ENCODE results near the gene CUL1. TPM values are rescaled to one million over a fixed set of nuclear protein-coding genes. Genes with fewer than 3 reads are reported as not detected.

CUL1 gene
- total RNA-seq, 4 donors from 2014 or later: 80.6 to 83.7 (median 82.8) TPM

DNA sequence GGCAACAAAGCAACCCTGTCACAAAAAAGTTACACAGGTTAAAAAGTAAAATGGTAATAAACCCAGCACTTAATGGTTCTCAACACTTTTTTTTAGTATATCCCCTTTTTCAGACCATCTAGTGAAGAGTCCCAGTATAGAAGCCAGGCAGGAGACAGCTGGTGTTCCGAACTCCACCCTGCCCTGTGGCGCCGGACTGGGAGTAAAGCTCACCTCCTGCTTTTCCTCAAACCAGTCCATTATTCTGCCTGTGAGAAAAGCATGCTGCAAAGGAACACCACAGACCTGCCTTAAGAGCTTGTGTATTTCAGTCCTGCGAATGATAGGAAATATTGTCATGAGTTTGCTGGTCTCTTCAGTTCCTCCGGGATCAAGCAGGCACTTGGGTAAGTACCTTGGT, 104.4 kb downstream of the CUL1 start:
- Histone ChIP-seq H3K36me3 (peaks cover 0 to 62% of the 10 kb centered on the region in 2 donors), H3K9me3 (no peaks in the 10 kb centered on the region), H3K4me3 (no peak overlapping the region), H3K27me3 (no peaks in the 10 kb centered on the region), H3K27ac (no peak overlapping the region), H3K4me1 (no peaks in the 10 kb centered on the region)
- ATAC-seq: no peak
- TF ChIP-seq, protein P1, sequence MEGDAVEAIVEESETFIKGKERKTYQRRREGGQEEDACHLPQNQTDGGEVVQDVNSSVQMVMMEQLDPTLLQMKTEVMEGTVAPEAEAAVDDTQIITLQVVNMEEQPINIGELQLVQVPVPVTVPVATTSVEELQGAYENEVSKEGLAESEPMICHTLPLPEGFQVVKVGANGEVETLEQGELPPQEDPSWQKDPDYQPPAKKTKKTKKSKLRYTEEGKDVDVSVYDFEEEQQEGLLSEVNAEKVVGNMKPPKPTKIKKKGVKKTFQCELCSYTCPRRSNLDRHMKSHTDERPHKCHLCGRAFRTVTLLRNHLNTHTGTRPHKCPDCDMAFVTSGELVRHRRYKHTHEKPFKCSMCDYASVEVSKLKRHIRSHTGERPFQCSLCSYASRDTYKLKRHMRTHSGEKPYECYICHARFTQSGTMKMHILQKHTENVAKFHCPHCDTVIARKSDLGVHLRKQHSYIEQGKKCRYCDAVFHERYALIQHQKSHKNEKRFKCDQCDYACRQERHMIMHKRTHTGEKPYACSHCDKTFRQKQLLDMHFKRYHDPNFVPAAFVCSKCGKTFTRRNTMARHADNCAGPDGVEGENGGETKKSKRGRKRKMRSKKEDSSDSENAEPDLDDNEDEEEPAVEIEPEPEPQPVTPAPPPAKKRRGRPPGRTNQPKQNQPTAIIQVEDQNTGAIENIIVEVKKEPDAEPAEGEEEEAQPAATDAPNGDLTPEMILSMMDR (IDR thresholded peaks at IDR 0.05): no peak
- TF ChIP-seq EP300 (IDR thresholded peaks at IDR 0.05): no peak
- TF ChIP-seq POLR2AphosphoS5 (IDR thresholded peaks at IDR 0.05): no peak
- no peak for TF ChIP-seq POLR2A (IDR thresholded peaks at IDR 0.05)
- WGBS, 2 donors (ENCODE audit: low coverage in 1 of 2): 84 to 89% methylated on average over 3 to 4 of the region's 5 CpGs

DNA sequence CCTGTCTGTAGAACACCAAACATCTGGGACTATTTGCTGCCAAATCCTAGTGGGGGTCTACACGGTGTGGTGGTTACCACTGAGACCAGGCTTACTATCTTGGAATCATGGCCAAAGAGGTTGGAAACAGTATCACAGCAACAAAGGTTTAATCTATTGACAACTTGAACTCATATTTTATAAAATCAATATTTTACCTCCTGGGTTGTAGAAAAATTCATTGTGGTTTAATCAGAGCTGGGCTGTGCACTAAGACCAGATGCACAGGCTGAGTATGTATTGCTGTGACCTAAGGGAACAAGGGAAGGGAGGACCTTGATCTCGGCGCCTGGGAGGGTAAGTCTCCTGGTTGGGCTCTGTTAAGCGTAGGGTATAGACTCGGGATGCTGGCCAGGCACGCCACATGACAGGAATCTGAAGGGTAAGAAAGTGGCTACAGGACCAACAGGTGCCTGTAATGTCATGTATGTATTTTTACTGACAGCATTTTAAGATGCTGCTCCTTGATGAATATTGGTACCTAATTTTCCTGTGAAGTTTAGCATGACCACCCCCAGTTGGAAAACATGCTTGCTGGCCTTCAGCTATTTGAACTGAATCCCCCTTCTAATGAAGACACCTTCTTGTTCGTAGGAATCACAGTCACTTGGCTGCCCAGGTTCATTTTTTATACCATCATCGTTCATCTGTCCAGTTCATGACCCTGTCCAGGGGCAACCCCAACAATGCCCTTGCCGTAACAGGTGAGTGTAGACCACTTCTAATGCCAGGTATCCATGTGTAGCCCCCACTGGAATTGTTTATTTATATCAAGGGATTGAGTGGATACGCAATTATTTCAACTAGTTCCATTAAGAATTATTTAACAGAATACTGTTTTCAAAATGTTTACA, 105.9 kb downstream of the CUL1 start:
- WGBS, 2 donors (ENCODE audit: low coverage in 1 of 2): 81 to 94% methylated on average over 5 to 10 of the region's 10 CpGs

DNA sequence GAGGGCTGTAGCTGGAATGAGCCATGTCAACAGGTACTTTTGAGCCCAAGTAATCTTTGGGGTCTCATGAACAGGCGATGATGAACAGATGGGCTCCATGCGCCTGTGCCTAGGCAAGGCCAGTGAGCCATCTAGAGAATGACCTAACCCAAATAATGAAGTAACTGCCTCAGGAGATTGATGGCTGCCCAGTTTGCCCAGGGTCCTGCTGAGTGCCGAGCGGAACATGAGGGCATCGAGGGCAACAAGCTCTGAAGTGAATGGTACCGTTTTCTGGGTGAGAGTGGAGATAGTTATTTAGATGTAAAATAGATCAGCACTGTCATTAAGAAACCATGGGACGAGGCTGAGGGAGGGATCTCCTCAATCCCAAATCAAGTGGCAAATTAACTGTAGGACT, 107.5 kb downstream of the CUL1 start:
- WGBS, 2 donors (ENCODE audit: low coverage in 1 of 2): 92 to 100% methylated on average over 3 to 5 of the region's 7 CpGs
- peaks cover 0 to 31% of the 10 kb centered on the region in 2 donors for H3K36me3 ChIP-seq
- no peak for ATAC-seq

More for the DNA sequence above, 105.9 kb downstream of the CUL1 start:
- ATAC-seq: no peak
- H3K4me1 ChIP-seq: no peaks in the 10 kb centered on the region
- H3K36me3 ChIP-seq: peaks cover 0 to 47% of the 10 kb centered on the region in 2 donors
- no peaks in the 10 kb centered on the region for H3K9me3 ChIP-seq
- no peak overlapping the region for H3K27ac ChIP-seq
- no peak overlapping the region for H3K4me3 ChIP-seq
- no peaks in the 10 kb centered on the region for H3K27me3 ChIP-seq
- TF ChIP-seq, protein P1 (IDR thresholded peaks at IDR 0.05): no peak
- no peak for TF ChIP-seq EP300 (IDR thresholded peaks at IDR 0.05)
- no peak for TF ChIP-seq POLR2AphosphoS5 (IDR thresholded peaks at IDR 0.05)
- TF ChIP-seq POLR2A (IDR thresholded peaks at IDR 0.05): no peak

DNA sequence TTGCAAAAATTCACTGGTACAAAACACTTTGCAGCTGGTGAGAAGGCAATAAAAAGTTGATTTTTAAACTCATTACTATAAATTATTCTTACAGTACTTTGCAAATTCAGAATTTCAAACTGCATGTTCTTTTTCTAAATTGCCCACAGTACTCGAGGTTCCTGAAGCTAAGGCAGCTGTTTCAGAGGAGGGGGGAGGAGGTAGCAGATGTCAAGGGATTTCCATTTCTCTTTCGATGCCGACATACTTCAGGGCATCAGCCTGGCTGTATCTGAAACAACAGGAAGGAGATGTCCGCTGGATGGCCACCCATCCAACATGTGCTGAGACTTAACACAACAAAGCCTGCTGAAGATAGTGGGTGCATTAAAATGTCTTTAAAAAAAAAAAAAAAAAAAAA, 108.7 kb downstream of the CUL1 start:
- no peak for TF ChIP-seq POLR2A (IDR thresholded peaks at IDR 0.05)
- TF ChIP-seq EP300 (IDR thresholded peaks at IDR 0.05): no peak
- no peak overlapping the region for H3K27ac ChIP-seq
- H3K27me3 ChIP-seq: no peaks in the 10 kb centered on the region
- ATAC-seq: no peak
- no peak overlapping the region for H3K4me3 ChIP-seq
- H3K9me3 ChIP-seq: no peaks in the 10 kb centered on the region
- WGBS, 2 donors (ENCODE audit: low coverage in 1 of 2): 56 to 69% methylated on average over 2 to 4 of the region's 4 CpGs
- H3K36me3 ChIP-seq: peaks cover 0 to 19% of the 10 kb centered on the region in 2 donors
- no peaks in the 10 kb centered on the region for H3K4me1 ChIP-seq

More for the DNA sequence above, 107.5 kb downstream of the CUL1 start:
- Histone ChIP-seq H3K4me1 (no peaks in the 10 kb centered on the region), H3K9me3 (no peaks in the 10 kb centered on the region), H3K27ac (no peak overlapping the region), H3K4me3 (no peak overlapping the region), H3K27me3 (no peaks in the 10 kb centered on the region)
- TF ChIP-seq POLR2AphosphoS5 (IDR thresholded peaks at IDR 0.05) (no peak), EP300 (IDR thresholded peaks at IDR 0.05) (no peak), POLR2A (IDR thresholded peaks at IDR 0.05) (no peak)
- TF ChIP-seq, protein P1 (IDR thresholded peaks at IDR 0.05): no peak

DNA sequence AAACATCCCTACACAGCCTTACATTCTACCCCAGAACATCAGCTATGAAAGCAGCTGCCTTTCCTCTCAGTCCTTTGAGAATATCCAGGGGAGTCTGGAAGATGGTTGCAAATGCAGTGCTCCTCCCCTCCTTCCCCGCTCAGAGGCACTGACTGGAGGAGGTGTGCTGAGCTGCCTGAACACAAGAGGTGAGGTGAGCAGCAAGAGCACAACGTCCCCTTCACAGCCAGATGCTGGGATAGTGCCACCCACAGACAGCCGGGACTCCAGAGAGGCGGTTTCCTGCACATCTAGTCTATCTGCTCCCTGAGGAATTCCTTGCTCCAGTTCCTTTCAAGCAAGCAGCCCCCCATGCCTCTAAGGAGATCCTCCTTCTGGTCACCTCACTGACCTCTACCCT, 111.2 kb downstream of the CUL1 start:
- Histone ChIP-seq H3K9me3 (no peaks in the 10 kb centered on the region), H3K4me1 (no peaks in the 10 kb centered on the region), H3K4me3 (no peak overlapping the region), H3K27ac (no peak overlapping the region), H3K27me3 (no peaks in the 10 kb centered on the region), H3K36me3 (peaks cover 0 to 5% of the 10 kb centered on the region in 2 donors)
- ATAC-seq: no peak
- TF ChIP-seq, protein P1 (IDR thresholded peaks at IDR 0.05): no peak
- no peak for TF ChIP-seq POLR2AphosphoS5 (IDR thresholded peaks at IDR 0.05)
- TF ChIP-seq POLR2A (IDR thresholded peaks at IDR 0.05): no peak
- no peak for TF ChIP-seq EP300 (IDR thresholded peaks at IDR 0.05)
- 40 to 55% methylated on average over 1 to 3 of the region's 4 CpGs for WGBS, 2 donors (ENCODE audit: low coverage in 1 of 2)

All from gastroesophageal sphincter (tissue), 4 donors.